IMR-90 (cell line): Measurements from ENCODE around the gene RAPH1. TPM values are rescaled to one million over a fixed set of nuclear protein-coding genes. Genes with fewer than 3 reads are reported as not detected.

Experiments
- ATAC-seq: fragments of 200-7000 bp; cut with Tn5 transposase; 2 replicates; pipeline ENCODE4 v1.9.1; 2020; ENCODE audit warnings: low read depth, mild to moderate bottlenecking, moderate library complexity
- BruUV-seq: library from RNA; stranded (reverse); fragments of 400-500 nt; replicated peaks from 2 replicates; lab custom pipeline; 2021; lab: Mats Ljungman, UMichigan
- CTCF ChIA-PET: fragments of 300-600 bp; formaldehyde crosslinking; extraction: SDS; loops from one replicate; lab custom pipeline; 2021; ENCODE audit warnings: antibody characterized with exemption; lab: Yijun Ruan, JAX
- POLR2A ChIA-PET: fragments of 300-600 bp; sonication (Branson Sonifier 250); formaldehyde crosslinking; loops from one replicate; lab custom pipeline; 2022; ENCODE audit warnings: antibody characterized with exemption; ENCODE audit not compliant: unreplicated experiment; lab: Charles Lee
- DNase-seq: peaks from one replicate; pipeline ENCODE4 v3.0.0; 2013
- H2AFZ ChIP-seq: replicated peaks from 2 replicates; pipeline ENCODE3; 2013; ENCODE audit warnings: low read length, mild to moderate bottlenecking; ENCODE audit not compliant: poor library complexity
- H2AK5ac ChIP-seq: 2 replicates; pipeline ENCODE4 v1.6.1; 2013; ENCODE audit warnings: low read depth, low read length, inconsistent platforms
- H2AK9ac ChIP-seq: replicated peaks from 2 replicates; pipeline ENCODE3; 2013; ENCODE audit warnings: mild to moderate bottlenecking, low read depth, low read length, moderate library complexity; ENCODE audit not compliant: poor library complexity
- H2BK120ac ChIP-seq: 2 replicates; pipeline ENCODE4 v1.6.1; 2013; ENCODE audit warnings: low read depth, low read length, inconsistent platforms
- H2BK15ac ChIP-seq: 3 replicates; pipeline ENCODE4 v1.6.1; 2013; ENCODE audit warnings: low read depth, low read length, inconsistent platforms
- H2BK20ac ChIP-seq: 2 replicates; pipeline ENCODE4 v1.6.1; 2013; ENCODE audit warnings: low read depth, mild to moderate bottlenecking, inconsistent platforms, low read length, moderate library complexity
- H2BK5ac ChIP-seq: 2 replicates; pipeline ENCODE4 v1.6.1; 2013; ENCODE audit warnings: mild to moderate bottlenecking, low read depth, low read length, inconsistent platforms; ENCODE audit not compliant: poor library complexity, severe bottlenecking
- H3K14ac ChIP-seq: replicated peaks from 2 replicates; pipeline ENCODE4 v1.6.1; 2013; ENCODE audit warnings: low read depth, low read length, inconsistent platforms
- H3K18ac ChIP-seq: 2 replicates; pipeline ENCODE4 v1.6.1; 2013; ENCODE audit warnings: low read depth, low read length, control low read depth
- H3K23ac ChIP-seq: 2 replicates; pipeline ENCODE4 v1.6.1; 2013; ENCODE audit warnings: low read depth, low read length, inconsistent platforms
- H3K27ac ChIP-seq: 2 replicates; pipeline ENCODE4 v1.5.1; 2013; ENCODE audit warnings: mild to moderate bottlenecking, control low read depth, low read length; ENCODE audit not compliant: insufficient read depth
- H3K27me3 ChIP-seq: 2 replicates; pipeline ENCODE4 v1.6.1; 2013; ENCODE audit warnings: low read length; ENCODE audit not compliant: control insufficient read depth, insufficient read depth
- H3K36me3 ChIP-seq: 2 replicates; pipeline ENCODE4 v1.6.1; 2013; ENCODE audit warnings: low read length, mixed read lengths; ENCODE audit not compliant: control insufficient read depth, insufficient read depth
- H3K4ac ChIP-seq: 2 replicates; pipeline ENCODE4 v1.6.1; 2013; ENCODE audit warnings: low read depth, low read length, inconsistent platforms
- H3K4me1 ChIP-seq: 2 replicates; pipeline ENCODE4 v1.6.1; 2013; ENCODE audit warnings: low read length, mixed read lengths; ENCODE audit not compliant: control insufficient read depth, insufficient read depth
- H3K4me2 ChIP-seq: 2 replicates; pipeline ENCODE4 v1.6.1; 2013; ENCODE audit warnings: low read depth, mild to moderate bottlenecking, control low read depth, low read length, moderate library complexity
- H3K4me3 ChIP-seq: 2 replicates; pipeline ENCODE4 v1.5.1; 2013; ENCODE audit warnings: low read depth, mild to moderate bottlenecking, control low read depth, low read length, moderate library complexity; ENCODE audit not compliant: insufficient read depth
- H3K56ac ChIP-seq: 2 replicates; pipeline ENCODE4 v1.6.1; 2013; ENCODE audit warnings: low read length, inconsistent platforms; ENCODE audit not compliant: insufficient read depth; ENCODE audit errors: extremely low read depth
- H3K79me1 ChIP-seq, 2 experiments: 2 replicates each; pipeline ENCODE4 v1.6.1; 2013; ENCODE audit warnings: low read length in 2 of 2, inconsistent platforms in 1 of 2, low read depth in 1 of 2
- H3K9ac ChIP-seq: 2 replicates; pipeline ENCODE4 v1.6.1; 2013; ENCODE audit warnings: low read depth, low read length, control low read depth
- H3K9me1 ChIP-seq: 2 replicates; pipeline ENCODE4 v1.6.1; 2013; ENCODE audit warnings: low read length, inconsistent platforms; ENCODE audit not compliant: insufficient read depth
- H3K9me3 ChIP-seq: 2 replicates; pipeline ENCODE4 v1.6.1; 2013; ENCODE audit warnings: low read length; ENCODE audit not compliant: control insufficient read depth, insufficient read depth
- H4K20me1 ChIP-seq: 2 replicates; pipeline ENCODE4 v1.6.1; 2013; ENCODE audit warnings: low read length, inconsistent platforms; ENCODE audit not compliant: insufficient read depth
- H4K5ac ChIP-seq: 2 replicates; pipeline ENCODE4 v1.6.1; 2013; ENCODE audit warnings: mild to moderate bottlenecking, low read depth, low read length, control low read depth
- H4K8ac ChIP-seq, 2 experiments: 2 replicates each; pipeline ENCODE4 v1.6.1; 2013; ENCODE audit warnings: low read depth in 2 of 2, low read length in 2 of 2, control low read depth in 1 of 2, inconsistent platforms in 1 of 2
- H4K91ac ChIP-seq: 2 replicates; pipeline ENCODE4 v1.6.1; 2013; ENCODE audit warnings: low read depth, low read length, inconsistent platforms; ENCODE audit not compliant: insufficient read depth
- BHLHE40 ChIP-seq: fragments of 150-350 bp; IDR thresholded peaks from 2 replicates; pipeline ENCODE4 v1.6.1; 2016; ENCODE audit warnings: mild to moderate bottlenecking, low read depth, low read length
- CEBPB ChIP-seq: IDR thresholded peaks from 2 replicates; pipeline ENCODE4 v1.6.1; 2012; ENCODE audit warnings: low read depth, low read length, improper control_type of control experiment
- CHD1 ChIP-seq: IDR thresholded peaks from 2 replicates; pipeline ENCODE4 v1.6.1; 2012; ENCODE audit warnings: low read depth, low read length, improper control_type of control experiment
- FOS ChIP-seq: fragments of 150-350 bp; IDR thresholded peaks from 2 replicates; pipeline ENCODE4 v1.6.1; 2016; ENCODE audit warnings: low read depth, low read length
- MAZ ChIP-seq: IDR thresholded peaks from 2 replicates; pipeline ENCODE4 v1.6.1; 2012; ENCODE audit warnings: low read depth, mild to moderate bottlenecking, low read length, improper control_type of control experiment, moderate library complexity, borderline replicate concordance
- MXI1 ChIP-seq: IDR thresholded peaks from 2 replicates; pipeline ENCODE4 v1.6.1; 2012; ENCODE audit warnings: low read depth, mild to moderate bottlenecking, low read length, moderate library complexity, borderline replicate concordance
- NFE2L2 ChIP-seq: fragments of 150-350 bp; IDR thresholded peaks from 2 replicates; pipeline ENCODE4 v1.6.1; 2016; ENCODE audit warnings: low read depth, mild to moderate bottlenecking, low read length
- POLR2A ChIP-seq: IDR thresholded peaks from 2 replicates; pipeline ENCODE4 v1.6.1; 2012; ENCODE audit warnings: mild to moderate bottlenecking, low read depth, low read length
- RAD21 ChIP-seq: IDR thresholded peaks from 2 replicates; pipeline ENCODE4 v1.6.1; 2012; ENCODE audit warnings: low read length, improper control_type of control experiment
- RCOR1 ChIP-seq: IDR thresholded peaks from 2 replicates; pipeline ENCODE4 v1.6.1; 2012; ENCODE audit warnings: mild to moderate bottlenecking, low read length, improper control_type of control experiment; ENCODE audit not compliant: insufficient replicate concordance
- RFX5 ChIP-seq: IDR thresholded peaks from 2 replicates; pipeline ENCODE4 v1.8.0; 2012; ENCODE audit warnings: low read depth, mild to moderate bottlenecking, low read length, moderate library complexity
- SMC3 ChIP-seq: fragments of 150-350 bp; IDR thresholded peaks from 2 replicates; pipeline ENCODE4 v1.6.1; 2016; ENCODE audit warnings: low read depth, mild to moderate bottlenecking, antibody characterized with exemption, low read length, moderate library complexity
- WGBS, 2 experiments: methylation state at CpG; one replicate each; pipeline versions ENCODE4 v1.1.5 to v1.1.7; 2013; ENCODE audit warnings: missing lambda C conversion rate in 2 of 2; ENCODE audit not compliant: insufficient read length in 1 of 2; ENCODE audit errors: extremely low coverage in 2 of 2; 5-methylcytosine and 5-hydroxymethylcytosine counted together
- dilution Hi-C: fragments of 300-500 bp; cut with HindIII; formaldehyde crosslinking; loops from one replicate; pipeline ENCODE4 v1.14.3; 2018; ENCODE audit warnings: low sequenced_read_pairs; ENCODE audit not compliant: unreplicated experiment
- in situ Hi-C: fragments of 300-500 bp; cut with MboI; formaldehyde crosslinking; loops from 3 replicates; pipeline ENCODE4 v1.14.3; 2019; ENCODE audit warnings: low sequenced_read_pairs, inconsistent platforms, mixed read lengths
- intact Hi-C: fragments of 100-400 bp; cut with micrococcal nuclease; formaldehyde crosslinking; loops from 2 replicates; pipeline ENCODE4 v1.10.0; 2022
- polyA plus RNA-seq, 3 experiments: library from polyadenylated mRNA; depleted of rRNA; stranded (reverse); fragments of >200 nt; gene quantifications; 2 replicates each; pipeline ENCODE4 v1.2.3, GENCODE V29; 2012; ENCODE audit warnings: low replicate concordance in 1 of 3
- total RNA-seq: library from RNA; depleted of rRNA; stranded (reverse); fragments of >200 nt; gene quantifications from 2 replicates; pipeline ENCODE4 v1.2.3, GENCODE V29; 2012
- TF ChIP-seq, protein P1 (sequence below): fragments of 150-350 bp; IDR thresholded peaks from 2 replicates; pipeline ENCODE4 v1.6.1; 2016; ENCODE audit warnings: low read depth, mild to moderate bottlenecking, low read length, moderate library complexity, borderline replicate concordance
- TF ChIP-seq, protein P2 (sequence below): fragments of 150-350 bp; IDR thresholded peaks from 2 replicates; pipeline ENCODE4 v1.6.1; 2017; ENCODE audit warnings: mild to moderate bottlenecking, antibody characterized with exemption, low read length, low read depth
- TF ChIP-seq, protein P3 (sequence below): conservative IDR thresholded peaks from 2 replicates; pipeline ENCODE4 v1.5.1; 2012; ENCODE audit warnings: mild to moderate bottlenecking, low read depth, low read length, improper control_type of control experiment

Gene RAPH1
- total and polyA plus RNA-seq, 2 of the 4 experiments (the other 2 are of a cell fraction) = 7.5 to 15.1 TPM

GRCh38 chr2:203532957-203533658 lies 2.0 kb downstream of the RAPH1 start:
- H3K56ac ChIP-seq = no peak overlapping the region
- no peak overlapping the region for H3K9ac ChIP-seq
- H3K4me3 ChIP-seq = peak overlapping the region; percentile 58
- H3K4me2 ChIP-seq = peak overlapping the region; percentile 93
- DNase-seq (peak; percentile 36), ATAC-seq (no peak)
- no peak overlapping the region for H2BK20ac ChIP-seq
- dilution Hi-C loops = no loop called here
- in situ Hi-C loops = no loop called here
- no peaks in the 10 kb centered on the region for H3K27me3 ChIP-seq
- peaks cover 9 to 36% of the 10 kb centered on the region in 2 experiments; a peak in 3 of 4 replicates for H3K79me1 ChIP-seq
- H2BK120ac ChIP-seq = no peak overlapping the region
- H4K91ac ChIP-seq = no peak overlapping the region
- no peaks in the 10 kb centered on the region for H3K9me1 ChIP-seq
- H3K27ac ChIP-seq = no peak overlapping the region
- no TSS peak for BruUV-seq
- no peak overlapping the region for H3K18ac ChIP-seq
- ChIA-PET POLR2A (interaction anchor here (0.5 to 0.8 kb wide), 3 partner anchors 82 to 606 kb away, joined by 3 read pairs; no protein-coding TSS in a partner anchor), CTCF (interaction anchor here (0.9 kb wide), 1 partner anchor 282 kb away, joined by 3 read pairs; no protein-coding TSS in a partner anchor)
- no peaks in the 10 kb centered on the region; the same call in 1 of the 2 replicates for H3K4me1 ChIP-seq
- no peaks in the 10 kb centered on the region for H3K9me3 ChIP-seq
- H3K14ac ChIP-seq = no peak overlapping the region
- no peak overlapping the region for H3K4ac ChIP-seq
- WGBS, 2 experiments = 0 to 100% methylated on average over 1 to 3 of the region's 7 CpGs
- H3K23ac ChIP-seq = peak overlapping the region; percentile 84; the same call in 1 of the 2 replicates
- H4K20me1 ChIP-seq = peaks cover 13% of the 10 kb centered on the region
- peak overlapping the region in 1 of 2 experiments; percentile 1; a peak in 1 of 4 replicates for H4K8ac ChIP-seq
- intact Hi-C loops = loop anchor here (5.0 kb wide), 1 partner anchor 36 kb away; no protein-coding TSS in a partner anchor
- no peak overlapping the region for H4K5ac ChIP-seq
- no peaks in the 10 kb centered on the region for H3K36me3 ChIP-seq
- H2BK5ac ChIP-seq = no peak overlapping the region
- no peak overlapping the region for H2AFZ ChIP-seq
- no peak overlapping the region for H2BK15ac ChIP-seq
- H2AK5ac ChIP-seq = no peak overlapping the region
- no peak overlapping the region for H2AK9ac ChIP-seq
- TF ChIP-seq MAZ (no peak), CHD1 (no peak), CEBPB (no peak), MXI1 (no peak), SMC3 (no peak), NFE2L2 (no peak), RAD21 (no peak; the same call in 1 of the 2 replicates), RFX5 (no peak), BHLHE40 (no peak), FOS (no peak), RCOR1 (no peak), POLR2A (no peak)
- TF ChIP-seq, protein P1, sequence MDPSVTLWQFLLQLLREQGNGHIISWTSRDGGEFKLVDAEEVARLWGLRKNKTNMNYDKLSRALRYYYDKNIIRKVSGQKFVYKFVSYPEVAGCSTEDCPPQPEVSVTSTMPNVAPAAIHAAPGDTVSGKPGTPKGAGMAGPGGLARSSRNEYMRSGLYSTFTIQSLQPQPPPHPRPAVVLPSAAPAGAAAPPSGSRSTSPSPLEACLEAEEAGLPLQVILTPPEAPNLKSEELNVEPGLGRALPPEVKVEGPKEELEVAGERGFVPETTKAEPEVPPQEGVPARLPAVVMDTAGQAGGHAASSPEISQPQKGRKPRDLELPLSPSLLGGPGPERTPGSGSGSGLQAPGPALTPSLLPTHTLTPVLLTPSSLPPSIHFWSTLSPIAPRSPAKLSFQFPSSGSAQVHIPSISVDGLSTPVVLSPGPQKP = no peak
- TF ChIP-seq, protein P2, sequence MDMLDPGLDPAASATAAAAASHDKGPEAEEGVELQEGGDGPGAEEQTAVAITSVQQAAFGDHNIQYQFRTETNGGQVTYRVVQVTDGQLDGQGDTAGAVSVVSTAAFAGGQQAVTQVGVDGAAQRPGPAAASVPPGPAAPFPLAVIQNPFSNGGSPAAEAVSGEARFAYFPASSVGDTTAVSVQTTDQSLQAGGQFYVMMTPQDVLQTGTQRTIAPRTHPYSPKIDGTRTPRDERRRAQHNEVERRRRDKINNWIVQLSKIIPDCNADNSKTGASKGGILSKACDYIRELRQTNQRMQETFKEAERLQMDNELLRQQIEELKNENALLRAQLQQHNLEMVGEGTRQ = no peak
- TF ChIP-seq, protein P3, sequence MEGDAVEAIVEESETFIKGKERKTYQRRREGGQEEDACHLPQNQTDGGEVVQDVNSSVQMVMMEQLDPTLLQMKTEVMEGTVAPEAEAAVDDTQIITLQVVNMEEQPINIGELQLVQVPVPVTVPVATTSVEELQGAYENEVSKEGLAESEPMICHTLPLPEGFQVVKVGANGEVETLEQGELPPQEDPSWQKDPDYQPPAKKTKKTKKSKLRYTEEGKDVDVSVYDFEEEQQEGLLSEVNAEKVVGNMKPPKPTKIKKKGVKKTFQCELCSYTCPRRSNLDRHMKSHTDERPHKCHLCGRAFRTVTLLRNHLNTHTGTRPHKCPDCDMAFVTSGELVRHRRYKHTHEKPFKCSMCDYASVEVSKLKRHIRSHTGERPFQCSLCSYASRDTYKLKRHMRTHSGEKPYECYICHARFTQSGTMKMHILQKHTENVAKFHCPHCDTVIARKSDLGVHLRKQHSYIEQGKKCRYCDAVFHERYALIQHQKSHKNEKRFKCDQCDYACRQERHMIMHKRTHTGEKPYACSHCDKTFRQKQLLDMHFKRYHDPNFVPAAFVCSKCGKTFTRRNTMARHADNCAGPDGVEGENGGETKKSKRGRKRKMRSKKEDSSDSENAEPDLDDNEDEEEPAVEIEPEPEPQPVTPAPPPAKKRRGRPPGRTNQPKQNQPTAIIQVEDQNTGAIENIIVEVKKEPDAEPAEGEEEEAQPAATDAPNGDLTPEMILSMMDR = no peak
